HG03108 (cell line): ENCODE measurements around the gene DEFB108B.
"Not testable (repeated sequence)": the region's sequence is repeated elsewhere in the genome, so short reads cannot be mapped to it uniquely, and the experiment has no call there.

Experiments
- ATAC-seq: cut with Tn5 transposase; IDR thresholded peaks from one replicate; pipeline ENCODE4 v1.9.1; 2021; ENCODE audit warnings: moderate library complexity; ENCODE audit not compliant: unreplicated experiment

Gene DEFB108B

GRCh38 chr11:71832811-71833210, at the start of gene DEFB108B:
DEFB108B (plus strand) TSS chr11:71833200; CDS start chr11:71833200, 0 bp downstream.
- not testable (repeated sequence) for ATAC-seq

- ATAC-seq, result peak; percentile 37
Measured at GRCh38 chr11:71786114-71786847, 46.7 kb upstream of the DEFB108B start.

- peak; percentile 94 for ATAC-seq
Measured at GRCh38 chr11:71786848-71787097, 46.2 kb upstream of the DEFB108B start.

GRCh38 chr11:71787098-71787823, 45.7 kb upstream of the DEFB108B start:
- ATAC-seq, result peak; percentile 82

- ATAC-seq, result not testable (repeated sequence)
Measured at GRCh38 chr11:71787824-71788454, 45.1 kb upstream of the DEFB108B start.

- not testable (repeated sequence) for ATAC-seq
Measured at GRCh38 chr11:71789444-71790196, 43.4 kb upstream of the DEFB108B start.

- ATAC-seq, result not testable (repeated sequence)
Measured at GRCh38 chr11:71791111-71791510, 41.9 kb upstream of the DEFB108B start.

GRCh38 chr11:71792621-71793235, 40.3 kb upstream of the DEFB108B start:
- not testable (repeated sequence) for ATAC-seq

- ATAC-seq, result not testable (repeated sequence)
Measured at GRCh38 chr11:71794386-71795040, 38.5 kb upstream of the DEFB108B start.

- ATAC-seq, result not testable (repeated sequence)
Measured at GRCh38 chr11:71795236-71795635, 37.8 kb upstream of the DEFB108B start.

- not testable (repeated sequence) for ATAC-seq
Measured at GRCh38 chr11:71796016-71796415, 37.0 kb upstream of the DEFB108B start.

- not testable (repeated sequence) for ATAC-seq
Measured at GRCh38 chr11:71796781-71797180, 36.2 kb upstream of the DEFB108B start.

- ATAC-seq, result not testable (repeated sequence)
Measured at GRCh38 chr11:71799556-71800128, 33.4 kb upstream of the DEFB108B start.

- not testable (repeated sequence) for ATAC-seq
Measured at GRCh38 chr11:71800335-71800953, 32.6 kb upstream of the DEFB108B start.

GRCh38 chr11:71801026-71801425, 32.0 kb upstream of the DEFB108B start:
- not testable (repeated sequence) for ATAC-seq

GRCh38 chr11:71802874-71803273, 30.1 kb upstream of the DEFB108B start:
- not testable (repeated sequence) for ATAC-seq

- ATAC-seq, result not testable (repeated sequence)
Measured at GRCh38 chr11:71804158-71804947, 28.6 kb upstream of the DEFB108B start.

- not testable (repeated sequence) for ATAC-seq
Measured at GRCh38 chr11:71812529-71812928, 20.5 kb upstream of the DEFB108B start.
